Measurements from ENCODE around the gene BUD13. TPM values are rescaled to one million over a fixed set of nuclear protein-coding genes. Genes with fewer than 3 reads are reported as not detected.

Gene BUD13
- polyA plus RNA-seq, 1 donor (not counting 4 experiments of a cell fraction or from before 2014, with no cell fraction given), result 12.6 TPM

DNA sequence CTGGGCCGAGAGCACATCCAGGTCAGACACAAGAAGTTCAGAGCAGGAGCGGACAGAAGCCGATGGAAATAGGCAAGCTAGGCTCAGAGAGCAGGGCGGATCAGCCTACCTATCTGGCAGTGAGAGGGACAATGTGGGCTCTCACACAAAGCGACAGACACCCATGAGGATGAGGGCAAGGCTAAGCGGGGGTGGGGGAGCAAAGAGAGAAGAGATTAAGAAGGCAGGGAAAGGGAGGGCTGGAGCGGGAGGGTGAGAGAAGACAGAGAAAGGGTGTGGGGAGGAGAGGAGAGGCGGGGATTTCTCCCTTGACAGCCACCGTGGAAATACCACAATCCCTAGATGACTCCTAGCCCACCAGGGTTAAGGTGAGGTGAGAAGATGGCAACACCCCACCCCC is 57.9 kb downstream of the BUD13 start:
- H3K4me2 ChIP-seq (ENCODE audit: control insufficient read depth, extremely low read depth, insufficient read depth, low read depth, low read length), result no peak overlapping the region
- no peak overlapping the region for H3K27ac ChIP-seq (ENCODE audit: control insufficient read depth, insufficient read depth, low read length)
- H3K27me3 ChIP-seq (ENCODE audit: control insufficient read depth, extremely low read depth, insufficient read depth, low read length), result peaks cover 6% of the 10 kb centered on the region
- DNase-seq (ENCODE audit: low read depth, low spot score) (no peak), FAIRE-seq (no peak)
- no peak overlapping the region for H3K4me3 ChIP-seq (ENCODE audit: control insufficient read depth in 2 of 3, extremely low read depth in 1 of 3, insufficient read depth in 2 of 3, low read depth in 1 of 3, low read length in 3 of 3)
- no peak overlapping the region for H3K9ac ChIP-seq (ENCODE audit: control insufficient read depth, extremely low read depth, insufficient read depth, low read length)
- no peaks in the 10 kb centered on the region for H3K9me1 ChIP-seq (ENCODE audit: control insufficient read depth, extremely low read depth, insufficient read depth, low read length)
- H4K20me1 ChIP-seq (ENCODE audit: control insufficient read depth, extremely low read depth, insufficient read depth, low read length), result no peaks in the 10 kb centered on the region
- H3K9me3 ChIP-seq (ENCODE audit: control insufficient read depth, low read depth, low read length), result no peaks in the 10 kb centered on the region
- dilution Hi-C loops (cut with MboI; ENCODE audit: extremely low pct_ligation_motif_present, low sequenced_read_pairs), result no loop called here
- no peak overlapping the region for H2AFZ ChIP-seq (ENCODE audit: control insufficient read depth, low read length)
- no peaks in the 10 kb centered on the region for H3K79me2 ChIP-seq (ENCODE audit: control insufficient read depth, insufficient read depth, low read length)
- no peaks in the 10 kb centered on the region for H3K4me1 ChIP-seq (ENCODE audit: control insufficient read depth, extremely low read depth, insufficient read depth, low read length)
- no peaks in the 10 kb centered on the region for H3K36me3 ChIP-seq (ENCODE audit: control insufficient read depth in 2 of 2, extremely low read depth in 1 of 2, insufficient read depth in 2 of 2, low read length in 2 of 2)
- TF ChIP-seq EZH2 (IDR thresholded peaks at IDR 0.05; ENCODE audit: low read length), result no peak
- TF ChIP-seq, protein P1, sequence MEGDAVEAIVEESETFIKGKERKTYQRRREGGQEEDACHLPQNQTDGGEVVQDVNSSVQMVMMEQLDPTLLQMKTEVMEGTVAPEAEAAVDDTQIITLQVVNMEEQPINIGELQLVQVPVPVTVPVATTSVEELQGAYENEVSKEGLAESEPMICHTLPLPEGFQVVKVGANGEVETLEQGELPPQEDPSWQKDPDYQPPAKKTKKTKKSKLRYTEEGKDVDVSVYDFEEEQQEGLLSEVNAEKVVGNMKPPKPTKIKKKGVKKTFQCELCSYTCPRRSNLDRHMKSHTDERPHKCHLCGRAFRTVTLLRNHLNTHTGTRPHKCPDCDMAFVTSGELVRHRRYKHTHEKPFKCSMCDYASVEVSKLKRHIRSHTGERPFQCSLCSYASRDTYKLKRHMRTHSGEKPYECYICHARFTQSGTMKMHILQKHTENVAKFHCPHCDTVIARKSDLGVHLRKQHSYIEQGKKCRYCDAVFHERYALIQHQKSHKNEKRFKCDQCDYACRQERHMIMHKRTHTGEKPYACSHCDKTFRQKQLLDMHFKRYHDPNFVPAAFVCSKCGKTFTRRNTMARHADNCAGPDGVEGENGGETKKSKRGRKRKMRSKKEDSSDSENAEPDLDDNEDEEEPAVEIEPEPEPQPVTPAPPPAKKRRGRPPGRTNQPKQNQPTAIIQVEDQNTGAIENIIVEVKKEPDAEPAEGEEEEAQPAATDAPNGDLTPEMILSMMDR (optimal IDR thresholded peaks at IDR 0.05 in 1 of 3, IDR thresholded peaks at IDR 0.05 in 1 of 3, conservative IDR thresholded peaks at IDR 0.05 in 1 of 3; ENCODE audit: extremely low read depth in 1 of 3, insufficient read depth in 2 of 3, low read length in 3 of 3), result no peak

DNA sequence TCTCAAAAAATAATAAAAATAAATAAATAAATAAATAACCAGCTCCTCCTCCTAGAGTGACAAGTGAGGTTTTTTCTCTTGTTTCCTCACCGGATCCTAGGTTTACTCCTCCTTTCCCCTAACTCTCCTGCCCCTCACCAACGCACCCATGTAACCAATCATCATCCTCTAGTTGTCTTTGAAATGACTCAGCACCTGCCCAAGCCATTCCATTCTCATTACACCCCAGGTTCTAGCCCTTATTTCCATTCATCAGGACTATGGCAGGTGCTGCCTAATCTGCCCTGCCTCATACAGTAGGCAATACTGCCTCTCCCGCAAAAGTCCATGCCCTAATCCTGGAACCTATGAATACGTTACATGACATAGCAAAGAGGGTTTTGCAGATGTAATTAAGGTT is 60.4 kb downstream of the BUD13 start:
- dilution Hi-C loops (cut with MboI; ENCODE audit: extremely low pct_ligation_motif_present, low sequenced_read_pairs), result no loop called here
- H3K27me3 ChIP-seq (ENCODE audit: control insufficient read depth, extremely low read depth, insufficient read depth, low read length), result no peaks in the 10 kb centered on the region
- TF ChIP-seq, protein P1 (optimal IDR thresholded peaks at IDR 0.05 in 1 of 3, IDR thresholded peaks at IDR 0.05 in 1 of 3, conservative IDR thresholded peaks at IDR 0.05 in 1 of 3; ENCODE audit: extremely low read depth in 1 of 3, insufficient read depth in 2 of 3, low read length in 3 of 3), result no peak
- TF ChIP-seq EZH2 (IDR thresholded peaks at IDR 0.05; ENCODE audit: low read length), result no peak

More for the DNA sequence above, 60.4 kb downstream of the BUD13 start:
- H3K4me1 ChIP-seq (ENCODE audit: control insufficient read depth, extremely low read depth, insufficient read depth, low read length), result peaks cover 5% of the 10 kb centered on the region
- H4K20me1 ChIP-seq (ENCODE audit: control insufficient read depth, extremely low read depth, insufficient read depth, low read length), result no peaks in the 10 kb centered on the region
- no peak overlapping the region for H3K9ac ChIP-seq (ENCODE audit: control insufficient read depth, extremely low read depth, insufficient read depth, low read length)
- H3K36me3 ChIP-seq (ENCODE audit: control insufficient read depth in 2 of 2, extremely low read depth in 1 of 2, insufficient read depth in 2 of 2, low read length in 2 of 2), result no peaks in the 10 kb centered on the region
- H3K4me3 ChIP-seq (ENCODE audit: control insufficient read depth in 2 of 3, extremely low read depth in 1 of 3, insufficient read depth in 2 of 3, low read depth in 1 of 3, low read length in 3 of 3), result no peak overlapping the region
- H2AFZ ChIP-seq (ENCODE audit: control insufficient read depth, low read length), result no peak overlapping the region
- H3K4me2 ChIP-seq (ENCODE audit: control insufficient read depth, extremely low read depth, insufficient read depth, low read depth, low read length), result no peak overlapping the region
- FAIRE-seq (no peak), DNase-seq (ENCODE audit: low read depth, low spot score) (no peak)
- H3K9me1 ChIP-seq (ENCODE audit: control insufficient read depth, extremely low read depth, insufficient read depth, low read length), result no peaks in the 10 kb centered on the region
- H3K9me3 ChIP-seq (ENCODE audit: control insufficient read depth, low read depth, low read length), result no peaks in the 10 kb centered on the region
- H3K79me2 ChIP-seq (ENCODE audit: control insufficient read depth, insufficient read depth, low read length), result no peaks in the 10 kb centered on the region
- no peak overlapping the region for H3K27ac ChIP-seq (ENCODE audit: control insufficient read depth, insufficient read depth, low read length)
